Measurements from ENCODE around the gene PIBF1.

PIBF1 gene

DNA sequence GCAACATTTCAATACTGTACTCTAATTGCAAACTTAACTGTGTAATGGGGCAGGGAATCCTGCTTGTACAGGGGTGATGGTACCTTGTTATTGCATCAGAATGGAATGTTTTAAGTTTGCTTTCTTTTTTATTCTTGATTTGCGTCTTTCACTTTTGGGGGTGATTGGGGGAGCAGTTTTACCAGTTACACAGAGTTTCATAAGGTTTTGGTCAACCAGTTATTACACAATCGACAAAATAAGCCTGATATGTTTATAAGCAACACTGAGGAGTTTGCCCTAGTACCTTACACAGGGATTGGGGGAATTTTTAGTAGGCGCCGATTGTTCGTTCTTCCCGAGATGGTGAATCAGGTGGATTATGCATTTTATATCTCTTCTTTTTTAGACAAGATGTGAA, 279.5 kb downstream of the PIBF1 start:
- DNase-seq (ENCODE audit: low read depth), result no peak
- TF ChIP-seq, protein P1, sequence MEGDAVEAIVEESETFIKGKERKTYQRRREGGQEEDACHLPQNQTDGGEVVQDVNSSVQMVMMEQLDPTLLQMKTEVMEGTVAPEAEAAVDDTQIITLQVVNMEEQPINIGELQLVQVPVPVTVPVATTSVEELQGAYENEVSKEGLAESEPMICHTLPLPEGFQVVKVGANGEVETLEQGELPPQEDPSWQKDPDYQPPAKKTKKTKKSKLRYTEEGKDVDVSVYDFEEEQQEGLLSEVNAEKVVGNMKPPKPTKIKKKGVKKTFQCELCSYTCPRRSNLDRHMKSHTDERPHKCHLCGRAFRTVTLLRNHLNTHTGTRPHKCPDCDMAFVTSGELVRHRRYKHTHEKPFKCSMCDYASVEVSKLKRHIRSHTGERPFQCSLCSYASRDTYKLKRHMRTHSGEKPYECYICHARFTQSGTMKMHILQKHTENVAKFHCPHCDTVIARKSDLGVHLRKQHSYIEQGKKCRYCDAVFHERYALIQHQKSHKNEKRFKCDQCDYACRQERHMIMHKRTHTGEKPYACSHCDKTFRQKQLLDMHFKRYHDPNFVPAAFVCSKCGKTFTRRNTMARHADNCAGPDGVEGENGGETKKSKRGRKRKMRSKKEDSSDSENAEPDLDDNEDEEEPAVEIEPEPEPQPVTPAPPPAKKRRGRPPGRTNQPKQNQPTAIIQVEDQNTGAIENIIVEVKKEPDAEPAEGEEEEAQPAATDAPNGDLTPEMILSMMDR (IDR thresholded peaks at IDR 0.05; ENCODE audit: insufficient read depth, low read depth, low read length, missing control alignments), result no peak
- no peak overlapping the region for H3K4me3 ChIP-seq (ENCODE audit: low read depth, low read length)

DNA sequence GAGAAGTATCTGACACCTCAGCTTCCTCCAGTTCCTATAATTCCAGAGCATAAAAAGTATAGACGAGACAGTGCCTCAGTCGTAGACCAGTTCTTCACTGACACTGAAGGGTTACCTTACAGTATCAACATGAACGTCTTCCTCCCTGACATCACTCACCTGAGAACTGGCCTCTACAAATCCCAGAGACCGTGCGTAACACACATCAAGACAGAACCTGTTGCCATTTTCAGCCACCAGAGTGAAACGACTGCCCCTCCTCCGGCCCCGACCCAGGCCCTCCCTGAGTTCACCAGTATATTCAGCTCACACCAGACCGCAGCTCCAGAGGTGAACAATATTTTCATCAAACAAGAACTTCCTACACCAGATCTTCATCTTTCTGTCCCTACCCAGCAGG, 279.9 kb downstream of the PIBF1 start:
- DNase-seq (ENCODE audit: low read depth), result no peak
- TF ChIP-seq, protein P1 (IDR thresholded peaks at IDR 0.05; ENCODE audit: insufficient read depth, low read depth, low read length, missing control alignments), result no peak
- H3K4me3 ChIP-seq (ENCODE audit: low read depth, low read length), result no peak overlapping the region

DNA sequence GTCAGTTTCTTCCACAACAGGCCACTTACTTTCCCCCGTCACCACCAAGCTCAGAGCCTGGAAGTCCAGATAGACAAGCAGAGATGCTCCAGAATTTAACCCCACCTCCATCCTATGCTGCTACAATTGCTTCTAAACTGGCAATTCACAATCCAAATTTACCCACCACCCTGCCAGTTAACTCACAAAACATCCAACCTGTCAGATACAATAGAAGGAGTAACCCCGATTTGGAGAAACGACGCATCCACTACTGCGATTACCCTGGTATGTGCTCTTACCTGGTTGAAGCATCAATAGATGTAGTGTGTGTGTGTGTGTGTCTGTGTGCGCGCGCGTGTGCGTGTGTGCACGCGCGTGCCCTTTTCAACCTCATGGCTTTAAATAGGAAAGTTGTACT, 280.5 kb downstream of the PIBF1 start:
- no peak for DNase-seq (ENCODE audit: low read depth)
- no peak overlapping the region for H3K4me3 ChIP-seq (ENCODE audit: low read depth, low read length)

DNA sequence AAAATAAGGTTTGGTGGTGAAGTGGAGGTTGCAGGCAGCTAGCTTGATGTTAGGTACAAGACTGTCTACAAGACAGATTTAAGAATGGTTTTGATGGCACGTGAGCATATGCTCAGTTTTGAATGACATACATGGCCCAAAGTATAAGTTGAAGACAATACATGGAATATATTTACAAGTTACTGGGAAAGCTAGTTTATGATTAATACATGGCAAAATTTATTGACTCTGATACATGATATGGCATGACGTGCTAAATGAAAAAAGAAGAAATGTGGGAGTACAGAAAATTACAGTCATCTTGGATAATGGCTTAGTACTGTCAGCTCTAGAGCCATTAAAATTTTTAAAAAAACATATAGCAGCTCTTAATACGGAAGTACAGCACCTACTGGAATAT, 281.2 kb downstream of the PIBF1 start:
- TF ChIP-seq, protein P1 (IDR thresholded peaks at IDR 0.05; ENCODE audit: insufficient read depth, low read depth, low read length, missing control alignments), result no peak
- DNase-seq (ENCODE audit: low read depth), result no peak
- H3K4me3 ChIP-seq (ENCODE audit: low read depth, low read length), result no peak overlapping the region

More for the DNA sequence above, 280.5 kb downstream of the PIBF1 start:
- TF ChIP-seq, protein P1 (IDR thresholded peaks at IDR 0.05; ENCODE audit: insufficient read depth, low read depth, low read length, missing control alignments), result no peak

DNA sequence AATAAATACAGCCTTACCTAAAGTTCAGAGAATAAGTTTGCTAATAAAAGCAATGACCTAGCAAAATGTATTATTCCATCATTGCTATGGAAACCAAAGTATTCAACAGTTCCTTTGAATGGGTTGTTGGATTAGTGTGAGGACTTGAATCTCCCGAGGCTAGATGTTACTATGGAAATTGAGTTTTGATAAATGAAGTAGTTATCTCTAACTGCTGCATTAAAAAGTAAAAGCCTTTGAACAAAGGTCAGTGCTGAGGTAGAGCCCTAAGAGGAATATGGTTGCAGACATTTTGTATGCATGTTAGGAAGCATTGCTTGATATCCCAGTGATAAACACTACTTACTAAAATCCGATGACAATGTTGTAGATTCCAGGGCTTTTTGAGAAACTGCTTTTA, 283.1 kb downstream of the PIBF1 start:
- no peak for DNase-seq (ENCODE audit: low read depth)
- TF ChIP-seq, protein P1 (IDR thresholded peaks at IDR 0.05; ENCODE audit: insufficient read depth, low read depth, low read length, missing control alignments), result no peak
- no peak overlapping the region for H3K4me3 ChIP-seq (ENCODE audit: low read depth, low read length)

DNA sequence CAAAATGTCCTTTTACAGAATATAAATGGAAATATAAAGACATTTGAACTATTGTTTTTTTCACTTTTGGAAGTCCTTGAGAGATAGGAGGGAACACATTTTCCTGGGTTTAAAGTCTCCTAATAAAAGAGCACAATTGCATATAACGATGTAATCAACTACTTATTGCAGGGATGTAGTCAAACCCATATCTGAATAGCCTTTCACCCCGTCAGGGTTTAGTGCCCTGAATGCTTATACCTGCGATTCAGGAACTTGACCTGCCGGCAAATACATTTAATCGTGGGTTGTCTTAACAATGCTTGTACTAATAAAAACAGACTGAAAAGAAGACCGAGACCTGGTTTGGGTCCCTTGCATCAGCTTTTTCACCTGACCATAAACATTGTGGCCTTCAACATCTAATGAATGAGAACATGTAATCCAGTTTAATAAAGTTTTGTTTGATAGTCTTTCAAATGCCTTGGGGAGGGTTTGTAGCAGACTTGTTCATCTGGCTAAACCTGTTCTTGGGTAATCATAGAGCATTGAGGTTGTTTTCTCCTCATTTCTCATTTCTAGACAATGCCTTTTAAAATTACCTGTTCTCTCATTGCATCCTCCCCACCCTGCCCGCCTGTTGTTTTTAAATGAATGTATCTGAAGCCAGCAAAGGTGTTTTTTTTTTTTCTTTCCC, 283.9 kb downstream of the PIBF1 start:
- TF ChIP-seq, protein P1 (IDR thresholded peaks at IDR 0.05; ENCODE audit: insufficient read depth, low read depth, low read length, missing control alignments), result no peak
- DNase-seq (ENCODE audit: low read depth), result no peak
- H3K4me3 ChIP-seq (ENCODE audit: low read depth, low read length), result no peak overlapping the region

Measured in GM12865 (cell line).